SK-N-SH treated with all-trans-retinoic acid at 6 μM for 48 hours (cell line): ENCODE results near the gene IFI27L2.

ENCODE experiments used
- ATAC-seq: fragments of 200-7000 bp; cut with Tn5 transposase; 3 replicates; pipeline ENCODE4 v1.9.1; 2020; ENCODE audit warnings: mild to moderate bottlenecking, moderate library complexity
- ARNTL ChIP-seq: fragments of 450-650 bp; formaldehyde crosslinking; IDR thresholded peaks from 2 replicates; pipeline ENCODE4 v1.5.0; 2020; ENCODE audit warnings: low read depth, mild to moderate bottlenecking, moderate library complexity, borderline replicate concordance
- BACH2 ChIP-seq: fragments of 250-450 bp; sonication (Bioruptor Pico); IDR thresholded peaks from 2 replicates; pipeline ENCODE4 v1.9.0; 2021; ENCODE audit warnings: mild to moderate bottlenecking, borderline replicate concordance
- CREB5 ChIP-seq: fragments of 250-450 bp; sonication (Bioruptor Pico); IDR thresholded peaks from 2 replicates; pipeline ENCODE4 v1.5.1; 2020; ENCODE audit warnings: low read depth, mild to moderate bottlenecking, moderate library complexity
- CSDC2 ChIP-seq: fragments of 250-450 bp; sonication (Bioruptor Pico); IDR thresholded peaks from 2 replicates; pipeline ENCODE4 v1.5.0; 2020; ENCODE audit warnings: mild to moderate bottlenecking, moderate library complexity
- CSRNP3 ChIP-seq: fragments of 250-450 bp; sonication (Bioruptor Pico); IDR thresholded peaks from 2 replicates; pipeline ENCODE4 v1.5.1; 2021; ENCODE audit warnings: mild to moderate bottlenecking, moderate library complexity
- GLIS3 ChIP-seq: fragments of 250-450 bp; sonication (Bioruptor Pico); IDR thresholded peaks from 2 replicates; pipeline ENCODE4 v1.5.0; 2020; ENCODE audit warnings: mild to moderate bottlenecking, moderate library complexity
- ISL1 ChIP-seq: fragments of 250-450 bp; sonication (Bioruptor Pico); IDR thresholded peaks from 2 replicates; pipeline ENCODE4 v2.1.2; 2022; ENCODE audit warnings: mild to moderate bottlenecking, moderate library complexity
- PATZ1 ChIP-seq: fragments of 250-450 bp; sonication (Bioruptor Pico); IDR thresholded peaks from 2 replicates; pipeline ENCODE4 v1.8.0; 2020; ENCODE audit warnings: mild to moderate bottlenecking, moderate library complexity, borderline replicate concordance
- POU6F1 ChIP-seq: fragments of 250-450 bp; sonication (Bioruptor Pico); IDR thresholded peaks from 2 replicates; pipeline ENCODE4 v1.8.0; 2021; ENCODE audit warnings: low read depth, mild to moderate bottlenecking, moderate library complexity, borderline replicate concordance
- PPARA ChIP-seq: fragments of 250-450 bp; sonication (Bioruptor Pico); IDR thresholded peaks from 2 replicates; pipeline ENCODE4 v1.5.0; 2020; ENCODE audit warnings: mild to moderate bottlenecking, borderline replicate concordance
- RARB ChIP-seq: fragments of 250-450 bp; sonication (Bioruptor Pico); IDR thresholded peaks from 2 replicates; pipeline ENCODE4 v1.8.0; 2021; ENCODE audit warnings: mild to moderate bottlenecking, moderate library complexity
- SNAI2 ChIP-seq: fragments of 250-450 bp; sonication (Bioruptor Pico); IDR thresholded peaks from 2 replicates; pipeline ENCODE4 v1.5.0; 2020; ENCODE audit warnings: mild to moderate bottlenecking, moderate library complexity
- TCF4 ChIP-seq: fragments of 250-450 bp; sonication (Bioruptor Pico); IDR thresholded peaks from 2 replicates; pipeline ENCODE4 v1.8.0; 2021; ENCODE audit warnings: mild to moderate bottlenecking, moderate library complexity, borderline replicate concordance
- TOX ChIP-seq: fragments of 250-450 bp; sonication (Bioruptor Pico); IDR thresholded peaks from 2 replicates; pipeline ENCODE4 v1.8.0; 2021; ENCODE audit warnings: mild to moderate bottlenecking, moderate library complexity, borderline replicate concordance
- TSHZ2 ChIP-seq: fragments of 250-450 bp; sonication (Bioruptor Pico); IDR thresholded peaks from 2 replicates; pipeline ENCODE4 v1.5.0; 2020; ENCODE audit warnings: mild to moderate bottlenecking, moderate library complexity
- ZC3H10 ChIP-seq: fragments of 250-450 bp; sonication (Bioruptor Pico); IDR thresholded peaks from 2 replicates; pipeline ENCODE4 v1.5.1; 2021; ENCODE audit warnings: mild to moderate bottlenecking, moderate library complexity
- ZFP30 ChIP-seq: fragments of 450-650 bp; formaldehyde crosslinking; IDR thresholded peaks from 2 replicates; pipeline ENCODE4 v1.5.0; 2022; ENCODE audit warnings: mild to moderate bottlenecking, moderate library complexity
- ZNF565 ChIP-seq: fragments of 450-650 bp; formaldehyde crosslinking; conservative IDR thresholded peaks from 2 replicates; pipeline ENCODE4 v1.5.0; 2020; ENCODE audit warnings: low read depth, mild to moderate bottlenecking, moderate library complexity
- ZNF70 ChIP-seq: fragments of 450-650 bp; formaldehyde crosslinking; IDR thresholded peaks from 2 replicates; pipeline ENCODE4 v1.5.0; 2020; ENCODE audit warnings: mild to moderate bottlenecking, moderate library complexity
- ZNF8 ChIP-seq: fragments of 450-650 bp; formaldehyde crosslinking; IDR thresholded peaks from 2 replicates; pipeline ENCODE4 v1.5.0; 2020; ENCODE audit warnings: mild to moderate bottlenecking, moderate library complexity

IFI27L2 gene

DNA sequence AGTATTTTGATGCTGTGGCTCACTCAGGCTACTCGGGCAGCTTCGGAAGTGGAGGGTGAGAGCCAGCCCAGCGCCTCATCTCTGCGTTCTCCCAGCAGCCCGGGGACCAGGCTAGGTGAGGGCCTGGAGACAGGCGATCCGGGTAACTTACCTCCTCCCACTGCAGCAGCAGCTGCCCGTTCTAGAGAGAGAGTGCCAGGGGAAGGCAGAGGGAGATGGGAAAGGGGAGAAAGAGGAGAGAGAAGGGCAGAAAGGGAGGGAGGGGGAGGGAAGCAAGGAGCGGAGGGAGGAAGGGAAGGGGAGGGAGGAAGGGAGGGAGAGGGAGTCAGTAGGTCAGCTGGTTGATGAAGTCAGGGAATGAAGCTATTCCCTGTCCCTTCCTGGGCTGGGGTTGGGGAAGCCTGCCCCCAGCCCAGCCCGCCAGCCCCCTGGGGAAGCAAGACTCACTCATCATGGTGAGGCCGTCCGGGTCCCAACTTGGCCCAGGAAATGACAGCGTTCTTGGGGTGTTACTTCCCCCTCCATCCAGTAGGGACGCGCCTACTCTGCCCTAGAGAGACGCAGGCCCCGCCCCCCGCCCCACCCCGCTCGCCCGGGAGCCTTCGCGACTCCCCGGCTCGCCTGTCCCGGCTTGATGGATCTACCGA is at the start of gene IFI27L2:
TSS of gene IFI27L2 (minus strand) at position 494 of the 647 bp plus-strand sequence. CDS start at position 454, 40 bp downstream.
- TF ChIP-seq ISL1 (CRISPR knock-in tag) (no peak), POU6F1 (CRISPR knock-in tag) (no peak), TCF4 (CRISPR knock-in tag) (no peak), ZC3H10 (CRISPR knock-in tag) (no peak), CSDC2 (CRISPR knock-in tag) (no peak), CSRNP3 (CRISPR knock-in tag) (no peak), PPARA (no peak), ZNF565 (CRISPR knock-in tag) (no peak), ZFP30 (CRISPR knock-in tag) (no peak), TOX (CRISPR knock-in tag) (no peak), CREB5 (CRISPR knock-in tag) (no peak), BACH2 (no peak), PATZ1 (CRISPR knock-in tag) (no peak), ARNTL (CRISPR knock-in tag) (no peak), RARB (CRISPR knock-in tag) (no peak), GLIS3 (CRISPR knock-in tag) (no peak), SNAI2 (no peak), TSHZ2 (CRISPR knock-in tag) (no peak), ZNF70 (CRISPR knock-in tag) (no peak)
- peak; percentile 93 for ATAC-seq

DNA sequence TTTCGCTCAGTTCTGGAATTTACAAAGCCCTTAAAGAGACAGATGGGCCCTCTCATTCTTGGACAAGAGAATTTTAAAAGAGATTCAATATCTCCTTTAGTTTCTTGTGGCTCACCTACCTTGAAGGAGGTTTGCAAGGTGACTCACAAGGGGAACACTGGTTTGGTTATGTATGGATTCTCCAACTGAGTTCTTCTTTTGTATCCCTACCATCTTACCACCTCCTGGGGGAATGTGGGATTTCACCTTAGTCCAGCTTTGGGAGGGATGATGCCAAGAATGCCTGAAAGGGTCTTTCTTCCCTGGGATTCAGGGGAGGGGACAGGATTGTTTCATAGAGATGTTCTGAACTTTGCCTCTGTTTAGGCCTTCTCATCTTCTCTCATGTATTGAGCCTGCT is 48.4 kb upstream of the IFI27L2 start:
- no peak for ATAC-seq
- no peak for TF ChIP-seq CSDC2 (CRISPR knock-in tag)
- no peak for TF ChIP-seq GLIS3 (CRISPR knock-in tag)
- no peak for TF ChIP-seq ISL1 (CRISPR knock-in tag)
- TF ChIP-seq CREB5 (CRISPR knock-in tag), result no peak
- no peak for TF ChIP-seq CSRNP3 (CRISPR knock-in tag)
- no peak for TF ChIP-seq TSHZ2 (CRISPR knock-in tag)
- TF ChIP-seq SNAI2, result no peak
- no peak for TF ChIP-seq BACH2
- no peak for TF ChIP-seq ARNTL (CRISPR knock-in tag)
- no peak for TF ChIP-seq TOX (CRISPR knock-in tag)
- TF ChIP-seq RARB (CRISPR knock-in tag), result no peak
- no peak for TF ChIP-seq POU6F1 (CRISPR knock-in tag)
- no peak for TF ChIP-seq ZNF8 (CRISPR knock-in tag)
